HepG2 (cell line): ENCODE measurements around the gene TBC1D14. TPM values are rescaled to one million over a fixed set of nuclear protein-coding genes. Genes with fewer than 3 reads are reported as not detected.

ENCODE experiments used
- ATAC-seq: fragments of 200-7000 bp; cut with Tn5 transposase; 3 replicates; pipeline ENCODE4 v1.9.1; 2020; ENCODE audit warnings: mild to moderate bottlenecking, moderate library complexity
- BruUV-seq: library from RNA; stranded (reverse); fragments of 400-500 nt; replicated peaks from 2 replicates; lab custom pipeline; 2021; lab: Mats Ljungman, UMichigan
- CTCF ChIA-PET: fragments of 300-600 bp; formaldehyde crosslinking; extraction: SDS; loops from one replicate; lab custom pipeline; 2021; ENCODE audit warnings: low total read pairs, inconsistent platforms, low intra/inter-chr PET ratio; lab: Yijun Ruan, JAX
- POLR2A ChIA-PET: fragments of 350-600 bp; sonication (Branson Sonifier 250); formaldehyde crosslinking; loops from one replicate; lab custom pipeline; 2020; ENCODE audit warnings: antibody characterized with exemption, inconsistent platforms; lab: Yijun Ruan, JAX
- DNase-seq: peaks from one replicate; pipeline ENCODE4 v3.0.0-alpha.2; 2015; ENCODE audit warnings: low spot score
- FAIRE-seq: peaks from 3 replicates; lab custom pipeline; 2011; peaks lifted over from hg19 to GRCh38; lab: Jason Lieb, UNC
- H2AFZ ChIP-seq: one replicate; pipeline ENCODE4 v1.6.1; 2011; ENCODE audit warnings: low read length, inconsistent platforms
- H3K27ac ChIP-seq: fragments of 300-600 bp; 3 replicates; pipeline ENCODE4 v1.8.0; 2011; ENCODE audit warnings: mixed run types, mild to moderate bottlenecking, mixed read lengths, low read length, inconsistent platforms; ENCODE audit not compliant: insufficient read depth; ENCODE audit errors: extremely low read length
- H3K27me3 ChIP-seq, 2 experiments: fragments of 200-600 bp in 1 of 2; 2 replicates in 1 of 2; 3 replicates in 1 of 2; pipeline versions ENCODE4 v1.6.0 to v1.8.0; 2011; ENCODE audit warnings: low read length in 2 of 2, mild to moderate bottlenecking in 2 of 2, moderate library complexity in 2 of 2, inconsistent platforms in 1 of 2; ENCODE audit not compliant: insufficient read depth in 2 of 2, control insufficient read depth in 1 of 2
- H3K36me3 ChIP-seq, 2 experiments: fragments of 200-600 bp in 1 of 2; replicated peaks in 1 of 2; 2 replicates in 1 of 2; 3 replicates in 1 of 2; pipeline versions ENCODE4 v1.5.1 to v1.8.0; 2011; ENCODE audit warnings: low read length in 2 of 2, inconsistent platforms in 1 of 2; ENCODE audit not compliant: insufficient read depth in 2 of 2, control insufficient read depth in 1 of 2
- H3K4me1 ChIP-seq: 2 replicates; pipeline ENCODE4 v1.5.1; 2012; ENCODE audit warnings: low read length, inconsistent platforms; ENCODE audit not compliant: insufficient read depth
- H3K4me2 ChIP-seq: 2 replicates; pipeline ENCODE4 v1.6.0; 2011; ENCODE audit warnings: low read depth, low read length, inconsistent platforms
- H3K4me3 ChIP-seq, 3 experiments: fragments of 200-600 bp in 1 of 3; sonication (generic), shearing (Covaris generic) in 1 of 3; replicated peaks in 1 of 3; 2 replicates each; pipeline ENCODE4 v1.5.1; 2011 to 2016; ENCODE audit warnings: low read length in 3 of 3, inconsistent platforms in 2 of 3, low read depth in 2 of 3, mild to moderate bottlenecking in 2 of 3, control low read depth in 1 of 3, mixed read lengths in 1 of 3; ENCODE audit not compliant: insufficient read depth in 1 of 3
- H3K79me2 ChIP-seq: one replicate; pipeline ENCODE4 v1.6.1; 2011; ENCODE audit warnings: low read length, inconsistent platforms; ENCODE audit not compliant: insufficient read depth
- H3K9ac ChIP-seq: 2 replicates; pipeline ENCODE4 v1.6.0; 2011; ENCODE audit warnings: mild to moderate bottlenecking, low read depth, low read length, inconsistent platforms; ENCODE audit not compliant: insufficient read depth
- H3K9me3 ChIP-seq: 2 replicates; pipeline ENCODE4 v1.5.1; 2012; ENCODE audit warnings: mild to moderate bottlenecking, low read length
- H4K20me1 ChIP-seq: 2 replicates; pipeline ENCODE4 v1.6.0; 2011; ENCODE audit warnings: inconsistent platforms, mild to moderate bottlenecking, low read length, moderate library complexity; ENCODE audit not compliant: insufficient read depth
- ARHGAP35 ChIP-seq: sonication (generic); formaldehyde crosslinking; IDR thresholded peaks from 2 replicates; pipeline ENCODE4 v1.9.0; 2022; ENCODE audit warnings: mild to moderate bottlenecking, inconsistent platforms, moderate library complexity, missing genetic modification reagents, borderline replicate concordance
- ATM ChIP-seq: fragments of 450-650 bp; IDR thresholded peaks from 2 replicates; pipeline ENCODE4 v1.7.1; 2017; ENCODE audit warnings: mild to moderate bottlenecking, borderline replicate concordance
- HOXA5 ChIP-seq: sonication (generic); formaldehyde crosslinking; IDR thresholded peaks from 2 replicates; pipeline ENCODE4 v1.4.0; 2020; ENCODE audit warnings: missing genetic modification reagents
- KDM2A ChIP-seq: sonication (generic); formaldehyde crosslinking; IDR thresholded peaks from 2 replicates; pipeline ENCODE4 v1.4.0; 2020; ENCODE audit warnings: low read depth, missing genetic modification reagents, borderline replicate concordance
- RAD21 ChIP-seq: fragments of 450-650 bp; formaldehyde crosslinking; IDR thresholded peaks from 2 replicates; pipeline ENCODE4 v1.5.0; 2020; ENCODE audit warnings: mild to moderate bottlenecking
- SRSF9 ChIP-seq: fragments of 200-400 bp; formaldehyde crosslinking; IDR thresholded peaks from 2 replicates; pipeline ENCODE4 v1.6.1; 2018; ENCODE audit warnings: borderline replicate concordance, mild to moderate bottlenecking, low read depth, low read length; ENCODE audit not compliant: insufficient read depth, poor library complexity, severe bottlenecking
- ZNF24 ChIP-seq: fragments of 450-650 bp; IDR thresholded peaks from 2 replicates; pipeline ENCODE4 v1.6.1; 2017; ENCODE audit warnings: antibody characterized with exemption, mild to moderate bottlenecking
- ZNF317 ChIP-seq: sonication (generic); formaldehyde crosslinking; IDR thresholded peaks from 2 replicates; pipeline ENCODE4 v1.5.0; 2020; ENCODE audit warnings: mild to moderate bottlenecking, missing genetic modification reagents
- ZNF737 ChIP-seq: sonication (generic); formaldehyde crosslinking; IDR thresholded peaks from 2 replicates; pipeline ENCODE4 v1.5.0; 2020; ENCODE audit warnings: missing genetic modification reagents, mild to moderate bottlenecking, borderline replicate concordance
- WGBS: methylation state at CpG from one replicate; pipeline ENCODE4 v1.1.6; 2017; ENCODE audit warnings: low lambda C conversion rate; 5-methylcytosine and 5-hydroxymethylcytosine counted together
- in situ Hi-C: cut with HindIII; loops from 2 replicates; pipeline ENCODE4 v1.10.0; 2017; ENCODE audit warnings: low pct_unique_long_range_greater_than_20kb; ENCODE audit not compliant: extremely low pct_ligation_motif_present
- intact Hi-C: fragments of 100-400 bp; cut with micrococcal nuclease; formaldehyde crosslinking; loops from one replicate; pipeline ENCODE4 v1.10.0; 2022; ENCODE audit not compliant: unreplicated experiment
- polyA plus RNA-seq, 8 experiments: library from polyadenylated mRNA; depleted of rRNA in 3 of 8; stranded (reverse) in 7 of 8; unstranded in 1 of 8; fragments of >200 nt; fragmentation: Illumina TruSeq in 4 of 8; extraction: Trizol in 4 of 8; gene quantifications; 2 replicates each; pipeline versions ENCODE4 v1.2.1 to v1.2.3, GENCODE V29; 2011 to 2016; ENCODE audit warnings: low read depth in 4 of 8, missing spikeins in 1 of 8, mixed read lengths in 1 of 8; ENCODE audit not compliant: insufficient read depth in 1 of 8
- total RNA-seq, 5 experiments: library from RNA; depleted of rRNA; stranded (reverse); fragments of >200 nt; fragmentation: Illumina TruSeq; extraction: Trizol; gene quantifications; 2 replicates each; pipeline ENCODE4 v1.2.3, GENCODE V29; 2016; ENCODE audit warnings: low read depth in 1 of 5
- TF ChIP-seq, protein P1 (sequence below): IDR thresholded peaks from 2 replicates; pipeline ENCODE4 v1.6.1; 2016; ENCODE audit warnings: low read depth, borderline replicate concordance
- TF ChIP-seq, protein P2 (sequence below): sonication (generic); formaldehyde crosslinking; conservative IDR thresholded peaks from 2 replicates; pipeline ENCODE4 v1.8.0; 2022; ENCODE audit warnings: low read depth, missing genetic modification reagents
- TF ChIP-seq, protein P3 (sequence below): sonication (generic); formaldehyde crosslinking; IDR thresholded peaks from 2 replicates; pipeline ENCODE4 v1.5.0; 2020; ENCODE audit warnings: missing genetic modification reagents
- TF ChIP-seq, protein P4 (sequence below): sonication (generic); formaldehyde crosslinking; IDR thresholded peaks from 2 replicates; pipeline ENCODE4 v1.4.0; 2020; ENCODE audit warnings: missing genetic modification reagents
- TF ChIP-seq, protein P5 (sequence below): sonication (generic); formaldehyde crosslinking; IDR thresholded peaks from 2 replicates; pipeline ENCODE4 v1.8.0; 2022; ENCODE audit warnings: missing genetic modification reagents, mild to moderate bottlenecking, inconsistent platforms, borderline replicate concordance

Gene TBC1D14
- total and polyA plus RNA-seq, 2 of the 13 experiments (the other 11 are each of a cell fraction or from before 2014, with no cell fraction given) = 29.5 to 46.5 TPM

DNA sequence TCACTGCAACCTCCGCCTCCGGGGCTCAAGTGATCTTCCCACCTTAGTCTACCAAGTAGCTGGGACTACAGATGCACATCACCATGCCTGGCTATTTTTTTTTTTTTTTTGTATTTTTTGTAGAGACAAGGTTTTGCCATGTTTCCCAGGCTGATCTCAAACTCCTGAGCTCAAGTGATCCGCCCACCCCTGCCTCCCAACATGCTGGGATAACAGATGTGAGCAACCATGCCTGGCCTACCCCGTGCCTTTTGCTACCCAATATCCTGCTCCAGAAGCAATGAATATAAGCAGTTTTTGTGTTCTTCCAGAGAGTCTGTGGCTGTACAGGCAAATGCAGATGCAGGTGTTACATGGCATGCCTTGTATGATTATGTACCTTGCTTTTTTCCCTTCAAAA, 50.5 kb downstream of the TBC1D14 start (continued):
- TF ChIP-seq, protein P1, sequence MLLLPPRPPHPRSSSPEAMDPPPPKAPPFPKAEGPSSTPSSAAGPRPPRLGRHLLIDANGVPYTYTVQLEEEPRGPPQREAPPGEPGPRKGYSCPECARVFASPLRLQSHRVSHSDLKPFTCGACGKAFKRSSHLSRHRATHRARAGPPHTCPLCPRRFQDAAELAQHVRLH (CRISPR knock-in tag) = no peak
- TF ChIP-seq ZNF737 (CRISPR knock-in tag) = no peak
- TF ChIP-seq, protein P2, sequence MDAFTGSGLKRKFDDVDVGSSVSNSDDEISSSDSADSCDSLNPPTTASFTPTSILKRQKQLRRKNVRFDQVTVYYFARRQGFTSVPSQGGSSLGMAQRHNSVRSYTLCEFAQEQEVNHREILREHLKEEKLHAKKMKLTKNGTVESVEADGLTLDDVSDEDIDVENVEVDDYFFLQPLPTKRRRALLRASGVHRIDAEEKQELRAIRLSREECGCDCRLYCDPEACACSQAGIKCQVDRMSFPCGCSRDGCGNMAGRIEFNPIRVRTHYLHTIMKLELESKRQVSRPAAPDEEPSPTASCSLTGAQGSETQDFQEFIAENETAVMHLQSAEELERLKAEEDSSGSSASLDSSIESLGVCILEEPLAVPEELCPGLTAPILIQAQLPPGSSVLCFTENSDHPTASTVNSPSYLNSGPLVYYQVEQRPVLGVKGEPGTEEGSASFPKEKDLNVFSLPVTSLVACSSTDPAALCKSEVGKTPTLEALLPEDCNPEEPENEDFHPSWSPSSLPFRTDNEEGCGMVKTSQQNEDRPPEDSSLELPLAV = no peak
- TF ChIP-seq SRSF9 = no peak
- TF ChIP-seq, protein P3, sequence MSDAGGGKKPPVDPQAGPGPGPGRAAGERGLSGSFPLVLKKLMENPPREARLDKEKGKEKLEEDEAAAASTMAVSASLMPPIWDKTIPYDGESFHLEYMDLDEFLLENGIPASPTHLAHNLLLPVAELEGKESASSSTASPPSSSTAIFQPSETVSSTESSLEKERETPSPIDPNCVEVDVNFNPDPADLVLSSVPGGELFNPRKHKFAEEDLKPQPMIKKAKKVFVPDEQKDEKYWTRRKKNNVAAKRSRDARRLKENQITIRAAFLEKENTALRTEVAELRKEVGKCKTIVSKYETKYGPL (CRISPR knock-in tag) = no peak

DNA sequence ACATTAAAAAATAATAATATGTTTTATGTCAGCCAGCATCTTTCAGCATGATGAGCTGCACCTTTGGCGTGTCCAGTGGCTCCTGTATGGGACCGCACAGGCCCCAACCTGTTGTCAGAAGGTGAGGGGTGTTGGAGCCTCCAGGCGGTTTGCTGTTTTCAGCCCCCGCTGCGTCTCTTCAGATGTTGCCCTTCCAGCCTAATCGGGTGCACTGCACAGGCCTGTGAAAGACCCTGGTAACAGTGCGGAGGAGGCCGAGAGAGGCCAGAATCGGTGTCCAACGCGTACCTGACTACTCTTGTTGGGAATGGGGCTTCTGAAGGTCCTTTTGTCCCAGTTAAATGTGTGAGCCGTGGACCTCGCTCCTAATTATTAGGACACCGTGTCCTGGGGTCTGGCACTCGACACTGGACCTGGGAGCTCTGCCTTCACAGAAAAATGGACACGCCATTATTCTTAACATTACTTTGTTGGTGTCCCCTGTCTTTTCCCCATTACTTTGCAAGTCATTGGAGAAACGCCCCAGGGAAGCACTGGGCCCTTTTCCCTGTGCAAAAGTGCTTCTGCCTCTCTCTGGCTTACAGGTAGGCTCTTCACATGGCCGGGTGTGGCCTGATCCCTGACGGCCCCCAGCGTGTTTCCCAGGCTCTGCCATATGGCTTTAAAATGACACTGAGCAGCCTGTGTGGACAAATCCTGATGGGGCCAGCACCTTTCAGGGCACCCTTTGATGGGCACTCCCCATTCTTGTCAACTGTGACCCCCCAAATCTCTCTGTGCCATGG, 51.2 kb downstream of the TBC1D14 start:
- ATAC-seq = no peak
- H3K27ac ChIP-seq = no peak overlapping the region
- ChIA-PET CTCF (no interaction called here), POLR2A (interaction anchor here (1.6 kb wide), 1 partner anchor 52 kb away, joined by 6 read pairs; the partner anchor contains the start of gene TBC1D14)
- intact Hi-C loops (no loop called here), in situ Hi-C loops (no loop called here)
- no peak overlapping the region for H2AFZ ChIP-seq
- H3K36me3 ChIP-seq = peaks cover 3 to 7% of the 10 kb centered on the region in 2 experiments; a peak in 3 of 5 replicates
- H3K4me2 ChIP-seq = no peak overlapping the region
- H3K9me3 ChIP-seq = no peaks in the 10 kb centered on the region
- no peaks in the 10 kb centered on the region for H3K27me3 ChIP-seq
- FAIRE-seq = no peak
- peaks cover 81% of the 10 kb centered on the region for H3K79me2 ChIP-seq
- no peak overlapping the region for H3K4me3 ChIP-seq
- DNase-seq = no peak
- peaks cover 20% of the 10 kb centered on the region; the same call in 1 of the 2 replicates for H4K20me1 ChIP-seq
- WGBS = 96% methylated on average over 19 of the region's 20 CpGs
- H3K4me1 ChIP-seq = peaks cover 68% of the 10 kb centered on the region
- no peak overlapping the region for H3K9ac ChIP-seq
- no TSS peak for BruUV-seq
- TF ChIP-seq ZNF317 (CRISPR knock-in tag) (no peak), RAD21 (CRISPR knock-in tag) (no peak), ZNF24 (no peak), KDM2A (no peak), ARHGAP35 (CRISPR knock-in tag) (no peak), HOXA5 (no peak), ATM (no peak), ZNF737 (CRISPR knock-in tag) (no peak)
- TF ChIP-seq, protein P4, sequence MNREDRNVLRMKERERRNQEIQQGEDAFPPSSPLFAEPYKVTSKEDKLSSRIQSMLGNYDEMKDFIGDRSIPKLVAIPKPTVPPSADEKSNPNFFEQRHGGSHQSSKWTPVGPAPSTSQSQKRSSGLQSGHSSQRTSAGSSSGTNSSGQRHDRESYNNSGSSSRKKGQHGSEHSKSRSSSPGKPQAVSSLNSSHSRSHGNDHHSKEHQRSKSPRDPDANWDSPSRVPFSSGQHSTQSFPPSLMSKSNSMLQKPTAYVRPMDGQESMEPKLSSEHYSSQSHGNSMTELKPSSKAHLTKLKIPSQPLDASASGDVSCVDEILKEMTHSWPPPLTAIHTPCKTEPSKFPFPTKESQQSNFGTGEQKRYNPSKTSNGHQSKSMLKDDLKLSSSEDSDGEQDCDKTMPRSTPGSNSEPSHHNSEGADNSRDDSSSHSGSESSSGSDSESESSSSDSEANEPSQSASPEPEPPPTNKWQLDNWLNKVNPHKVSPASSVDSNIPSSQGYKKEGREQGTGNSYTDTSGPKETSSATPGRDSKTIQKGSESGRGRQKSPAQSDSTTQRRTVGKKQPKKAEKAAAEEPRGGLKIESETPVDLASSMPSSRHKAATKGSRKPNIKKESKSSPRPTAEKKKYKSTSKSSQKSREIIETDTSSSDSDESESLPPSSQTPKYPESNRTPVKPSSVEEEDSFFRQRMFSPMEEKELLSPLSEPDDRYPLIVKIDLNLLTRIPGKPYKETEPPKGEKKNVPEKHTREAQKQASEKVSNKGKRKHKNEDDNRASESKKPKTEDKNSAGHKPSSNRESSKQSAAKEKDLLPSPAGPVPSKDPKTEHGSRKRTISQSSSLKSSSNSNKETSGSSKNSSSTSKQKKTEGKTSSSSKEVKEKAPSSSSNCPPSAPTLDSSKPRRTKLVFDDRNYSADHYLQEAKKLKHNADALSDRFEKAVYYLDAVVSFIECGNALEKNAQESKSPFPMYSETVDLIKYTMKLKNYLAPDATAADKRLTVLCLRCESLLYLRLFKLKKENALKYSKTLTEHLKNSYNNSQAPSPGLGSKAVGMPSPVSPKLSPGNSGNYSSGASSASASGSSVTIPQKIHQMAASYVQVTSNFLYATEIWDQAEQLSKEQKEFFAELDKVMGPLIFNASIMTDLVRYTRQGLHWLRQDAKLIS (CRISPR knock-in tag) = no peak
- TF ChIP-seq, protein P5, sequence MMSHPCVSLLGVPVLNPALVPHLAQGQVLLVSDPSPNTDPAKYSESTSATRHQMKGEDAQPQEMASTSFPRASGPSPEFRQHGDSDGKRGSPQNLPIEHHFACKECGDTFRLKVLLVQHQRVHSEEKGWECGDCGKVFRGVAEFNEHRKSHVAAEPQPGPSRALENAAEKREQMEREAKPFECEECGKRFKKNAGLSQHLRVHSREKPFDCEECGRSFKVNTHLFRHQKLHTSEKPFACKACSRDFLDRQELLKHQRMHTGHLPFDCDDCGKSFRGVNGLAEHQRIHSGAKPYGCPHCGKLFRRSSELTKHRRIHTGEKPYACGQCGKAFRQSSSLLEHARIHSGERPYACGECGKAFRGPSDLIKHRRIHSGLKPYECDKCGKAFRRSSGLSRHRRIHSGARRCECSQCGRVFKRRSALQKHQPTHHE (CRISPR knock-in tag) = no peak
